Thymus (tissue), 11 donors: ENCODE results near the gene MTRF1. TPM values are rescaled to one million over a fixed set of nuclear protein-coding genes. Genes with fewer than 3 reads are reported as not detected.

Experiments
- DNase-seq, 9 donors: peaks; one replicate each; pipeline ENCODE4 v3.0.0-alpha.2; 2013; ENCODE audit warnings: low spot score in 9 of 9, low read depth in 6 of 9, missing footprints in 1 of 9
- H3K27ac ChIP-seq, 2 donors: one replicate each; pipeline ENCODE4 v1.5.1; 2013; ENCODE audit warnings: control low read depth in 1 of 2, low read depth in 1 of 2, low read length in 1 of 2, mild to moderate bottlenecking in 1 of 2, moderate library complexity in 1 of 2
- H3K27me3 ChIP-seq, 2 donors: one replicate each; pipeline ENCODE4 v1.5.1; 2013; ENCODE audit warnings: low read length in 1 of 2; ENCODE audit not compliant: control insufficient read depth in 2 of 2, insufficient read depth in 1 of 2
- H3K36me3 ChIP-seq, 2 donors: one replicate each; pipeline ENCODE4 v1.5.1; 2013; ENCODE audit warnings: low read length in 1 of 2, mild to moderate bottlenecking in 1 of 2, moderate library complexity in 1 of 2; ENCODE audit not compliant: control insufficient read depth in 2 of 2, insufficient read depth in 2 of 2
- H3K4me1 ChIP-seq, 2 donors: one replicate each; pipeline ENCODE4 v1.5.1; 2013; ENCODE audit warnings: low read length in 2 of 2; ENCODE audit not compliant: control insufficient read depth in 2 of 2, insufficient read depth in 2 of 2
- H3K4me3 ChIP-seq, 2 donors: one replicate each; pipeline ENCODE4 v1.5.1; 2013; ENCODE audit warnings: low read length in 2 of 2, control low read depth in 1 of 2, mild to moderate bottlenecking in 1 of 2
- H3K9me3 ChIP-seq, 2 donors: one replicate each; pipeline ENCODE4 v1.5.1; 2013; ENCODE audit warnings: low read length in 1 of 2, mild to moderate bottlenecking in 1 of 2; ENCODE audit not compliant: control insufficient read depth in 2 of 2, insufficient read depth in 1 of 2
- WGBS: extraction: QIAGEN DNeasy Blood & Tissue Kit; methylation state at CpG from one replicate; pipeline ENCODE4 v1.1.7; 2013; 5-methylcytosine and 5-hydroxymethylcytosine counted together
- polyA plus RNA-seq: library from polyadenylated mRNA; stranded (reverse); fragments of 200-250 nt; gene quantifications from one replicate; pipeline ENCODE4 v1.2.3, GENCODE V29; 2013
- total RNA-seq: library from RNA; stranded (reverse); fragments of 120-200 nt; gene quantifications from one replicate; pipeline ENCODE4 v1.2.4, GENCODE V29; 2013
- donor health status: healthy.

MTRF1 gene
- total and polyA plus RNA-seq, 2 donors = 16.3 to 24.5 TPM

- H3K4me3 ChIP-seq = no peak overlapping the region
- H3K27ac ChIP-seq = no peak overlapping the region
- no peaks in the 10 kb centered on the region for H3K9me3 ChIP-seq
- H3K4me1 ChIP-seq = no peaks in the 10 kb centered on the region
- DNase-seq = no peak
- no peaks in the 10 kb centered on the region for H3K36me3 ChIP-seq
- H3K27me3 ChIP-seq = no peaks in the 10 kb centered on the region
Observed at GRCh38 chr13:41304551-41304950, 41.2 kb upstream of the MTRF1 start.

GRCh38 chr13:41302743-41303142, 39.4 kb upstream of the MTRF1 start:
- WGBS = 98% methylated on average over 3 of the region's 3 CpGs
- no peak for DNase-seq
- H3K27ac ChIP-seq = no peak overlapping the region

GRCh38 chr13:41299316-41300094, 36.1 kb upstream of the MTRF1 start:
- Histone ChIP-seq H3K9me3 (no peaks in the 10 kb centered on the region), H3K27ac (no peak overlapping the region), H3K4me1 (no peaks in the 10 kb centered on the region), H3K27me3 (no peaks in the 10 kb centered on the region), H3K4me3 (no peak overlapping the region), H3K36me3 (no peaks in the 10 kb centered on the region)
- WGBS = 97% methylated on average over 4 of the region's 4 CpGs
- DNase-seq = no peak

More at GRCh38 chr13:41302743-41303142, 39.4 kb upstream of the MTRF1 start:
- no peaks in the 10 kb centered on the region for H3K27me3 ChIP-seq
- no peaks in the 10 kb centered on the region for H3K9me3 ChIP-seq
- no peak overlapping the region for H3K4me3 ChIP-seq
- no peaks in the 10 kb centered on the region for H3K4me1 ChIP-seq
- H3K36me3 ChIP-seq = no peaks in the 10 kb centered on the region

- DNase-seq = no peak
- 95% methylated on average over 3 of the region's 3 CpGs for WGBS
- Histone ChIP-seq H3K27ac (no peak overlapping the region), H3K27me3 (no peaks in the 10 kb centered on the region), H3K36me3 (no peaks in the 10 kb centered on the region), H3K4me1 (no peaks in the 10 kb centered on the region), H3K4me3 (no peak overlapping the region), H3K9me3 (no peaks in the 10 kb centered on the region)
Observed at GRCh38 chr13:41296879-41297646, 33.7 kb upstream of the MTRF1 start.

GRCh38 chr13:41295973-41296372, 32.6 kb upstream of the MTRF1 start:
- H3K27me3 ChIP-seq = no peaks in the 10 kb centered on the region
- H3K27ac ChIP-seq = no peak overlapping the region
- H3K4me3 ChIP-seq = no peak overlapping the region
- no peaks in the 10 kb centered on the region for H3K9me3 ChIP-seq
- H3K36me3 ChIP-seq = no peaks in the 10 kb centered on the region
- H3K4me1 ChIP-seq = no peaks in the 10 kb centered on the region
- 98% methylated on average over 1 of the region's 1 CpG for WGBS
- no peak for DNase-seq

- no peak overlapping the region for H3K4me3 ChIP-seq
- H3K4me1 ChIP-seq = no peaks in the 10 kb centered on the region
- DNase-seq = no peak
- no peaks in the 10 kb centered on the region for H3K9me3 ChIP-seq
- H3K36me3 ChIP-seq = no peaks in the 10 kb centered on the region
- H3K27ac ChIP-seq = no peak overlapping the region
- 99% methylated on average over 1 of the region's 1 CpG for WGBS
- no peaks in the 10 kb centered on the region for H3K27me3 ChIP-seq
Observed at GRCh38 chr13:41294914-41295313, 31.5 kb upstream of the MTRF1 start.

GRCh38 chr13:41293272-41293671, 29.9 kb upstream of the MTRF1 start:
- Histone ChIP-seq H3K36me3 (no peaks in the 10 kb centered on the region), H3K4me3 (no peak overlapping the region), H3K27ac (no peak overlapping the region), H3K4me1 (no peaks in the 10 kb centered on the region), H3K27me3 (no peaks in the 10 kb centered on the region), H3K9me3 (no peaks in the 10 kb centered on the region)
- WGBS = 96% methylated on average over 1 of the region's 1 CpG
- DNase-seq = no peak

- Histone ChIP-seq H3K27me3 (no peaks in the 10 kb centered on the region), H3K27ac (no peak overlapping the region), H3K4me3 (no peak overlapping the region), H3K4me1 (no peaks in the 10 kb centered on the region), H3K36me3 (no peaks in the 10 kb centered on the region), H3K9me3 (no peaks in the 10 kb centered on the region)
- WGBS = 99% methylated on average over 7 of the region's 7 CpGs
- no peak for DNase-seq
Observed at GRCh38 chr13:41291246-41291645, 27.9 kb upstream of the MTRF1 start.

GRCh38 chr13:41289463-41289881, 26.1 kb upstream of the MTRF1 start:
- no peak for DNase-seq
- H3K4me3 ChIP-seq = no peak overlapping the region
- no peak overlapping the region for H3K27ac ChIP-seq
- H3K4me1 ChIP-seq = no peaks in the 10 kb centered on the region
- no peaks in the 10 kb centered on the region for H3K36me3 ChIP-seq
- 91% methylated on average over 10 of the region's 10 CpGs for WGBS
- no peaks in the 10 kb centered on the region for H3K27me3 ChIP-seq
- H3K9me3 ChIP-seq = no peaks in the 10 kb centered on the region
